Ovary (tissue), 9 donors: Measurements from ENCODE around the gene SLC9A9. TPM values are rescaled to one million over a fixed set of nuclear protein-coding genes. Genes with fewer than 3 reads are reported as not detected.
"Not testable (repeated sequence)": the region's sequence is repeated elsewhere in the genome, so short reads cannot be mapped to it uniquely, and the experiment has no call there.

ENCODE experiments used
- DNase-seq, 5 donors: peaks; one replicate each; pipeline ENCODE4 v3.0.0-alpha.2; 2019 to 2020
- H3K27ac ChIP-seq, 2 donors: fragments of 200-600 bp; one replicate each; pipeline versions ENCODE4 v1.5.1 to v1.8.0; 2019 to 2022
- H3K27me3 ChIP-seq: fragments of 200-600 bp; one replicate; pipeline ENCODE4 v1.8.0; 2022
- H3K36me3 ChIP-seq: fragments of 200-600 bp; sonication (generic); one replicate; pipeline ENCODE4 v1.5.1; 2019
- H3K4me1 ChIP-seq: one replicate; pipeline ENCODE4 v1.8.1; 2013; ENCODE audit warnings: mild to moderate bottlenecking, moderate library complexity; ENCODE audit not compliant: insufficient read depth
- H3K4me3 ChIP-seq: fragments of 200-600 bp; sonication (generic); one replicate; pipeline ENCODE4 v1.5.1; 2017
- H3K9me3 ChIP-seq, 2 donors: fragments of 200-600 bp in 1 of 2; sonication (generic) in 1 of 2; one replicate each; pipeline versions ENCODE4 v1.5.1 to v1.8.1; 2013 to 2019; ENCODE audit warnings: mild to moderate bottlenecking in 1 of 2, moderate library complexity in 1 of 2
- CTCF ChIP-seq, 3 donors: fragments of 450-650 bp in 2 of 3; fragments of 200-600 bp in 1 of 3; IDR thresholded peaks; one replicate each; pipeline versions ENCODE4 v1.5.1 to v1.8.0; 2016 to 2022; ENCODE audit warnings: antibody characterized with exemption in 3 of 3, mild to moderate bottlenecking in 1 of 3
- EP300 ChIP-seq: sonication (generic); formaldehyde crosslinking; IDR thresholded peaks from one replicate; pipeline ENCODE4 v1.6.1; 2017; ENCODE audit warnings: antibody characterized with exemption
- POLR2A ChIP-seq: fragments of 450-650 bp; IDR thresholded peaks from one replicate; pipeline ENCODE4 v1.6.1; 2017; ENCODE audit warnings: antibody characterized with exemption, mild to moderate bottlenecking, moderate library complexity
- WGBS, 3 donors: extraction: QIAGEN DNeasy Blood & Tissue Kit in 1 of 3; methylation state at CpG; one replicate each; pipeline versions ENCODE4 v1.1.5 to v1.1.7; 2013 to 2017; 5-methylcytosine and 5-hydroxymethylcytosine counted together
- intact Hi-C, 4 donors: fragments of 100-400 bp; cut with DNase I; formaldehyde crosslinking; loops; one replicate each; pipeline versions ENCODE4 v1.11.0 to v1.15.1; 2022 to 2023
- polyA plus RNA-seq, 2 donors: library from polyadenylated mRNA; stranded (reverse); fragments of 200-250 nt in 1 of 2; fragments of 350-450 nt in 1 of 2; fragmentation: Illumina TruSeq in 1 of 2; extraction: RNeasy Lipid Tissue Mini Kit (QIAGEN cat#74804) in 1 of 2; gene quantifications; one replicate each; pipeline ENCODE4 v1.2.3, GENCODE V29; 2013 to 2014
- total RNA-seq, 7 donors: library from RNA; depleted of rRNA in 2 of 7; stranded (reverse); fragments of >200 nt in 2 of 7; fragmentation: NEBNext Ultra II Directional in 3 of 7; extraction: Animal tissue kit (Norgen Biotek cat#: 25700) in 3 of 7; gene quantifications; one replicate each; pipeline versions ENCODE4 v1.1.0 to v1.2.4, GENCODE V29; 2016 to 2023
- donor health status: DM: no; HTN: no; CAD: no; lungs with moderate emphysema.
- donor health status: DM: no; HTN: no; CAD: no.
- donor health status: Bipolar disorder and iron deficiency.
- donor health status: DM: yes; HTN: yes; CAD: no.
- donor health status: DM: no; HTN: no; CAD: no.
- donor health status: DM: yes; HTN: yes; CAD: no.

Gene SLC9A9
- total and polyA plus RNA-seq, 9 donors = 7.0 to 22.7 (median 13.5) TPM

- Histone ChIP-seq H3K9me3 (no peaks in the 10 kb centered on the region), H3K4me3 (no peak overlapping the region), H3K27me3 (no peaks in the 10 kb centered on the region), H3K36me3 (no peaks in the 10 kb centered on the region), H3K4me1 (peaks cover 4% of the 10 kb centered on the region), H3K27ac (peak overlapping the region in 1 of 2 donors; percentile 44)
- intact Hi-C loops = no loop called here
- TF ChIP-seq POLR2A (no peak), EP300 (no peak), CTCF (IDR thresholded peaks at IDR 0.05) (no peak)
- WGBS, 3 donors = 6 to 8% (median 6%) methylated on average over 3 of the region's 3 CpGs
- DNase-seq = peak in 1 of 5 donors; percentile 28
These were observed 39.1 kb downstream of the SLC9A9 start for GRCh38 chr3:143809121-143809621.

GRCh38 chr3:143808030-143808429 lies 40.2 kb downstream of the SLC9A9 start:
- no peaks in the 10 kb centered on the region for H3K36me3 ChIP-seq
- WGBS, 3 donors = 30 to 35% (median 33%) methylated on average over 2 of the region's 2 CpGs
- H3K27me3 ChIP-seq = no peaks in the 10 kb centered on the region
- no peak for TF ChIP-seq POLR2A
- TF ChIP-seq CTCF (IDR thresholded peaks at IDR 0.05) = no peak
- TF ChIP-seq EP300 = no peak
- H3K4me3 ChIP-seq = no peak overlapping the region
- intact Hi-C loops = no loop called here
- no peak for DNase-seq
- H3K9me3 ChIP-seq = no peaks in the 10 kb centered on the region
- H3K27ac ChIP-seq = no peak overlapping the region
- H3K4me1 ChIP-seq = peaks cover 4% of the 10 kb centered on the region

GRCh38 chr3:143806038-143806437 lies 42.2 kb downstream of the SLC9A9 start:
- Histone ChIP-seq H3K27me3 (no peaks in the 10 kb centered on the region), H3K4me1 (peaks cover 4% of the 10 kb centered on the region), H3K9me3 (no peaks in the 10 kb centered on the region), H3K36me3 (no peaks in the 10 kb centered on the region), H3K4me3 (no peak overlapping the region), H3K27ac (no peak overlapping the region)
- no peak for DNase-seq
- TF ChIP-seq EP300 (no peak), POLR2A (no peak), CTCF (IDR thresholded peaks at IDR 0.05) (no peak)
- intact Hi-C loops = no loop called here
- WGBS, 3 donors = 80 to 91% (median 80%) methylated on average over 4 of the region's 4 CpGs

- intact Hi-C loops, H3K27me3 ChIP-seq, H3K36me3 ChIP-seq, H3K27ac ChIP-seq, H3K4me3 ChIP-seq, DNase-seq, H3K4me1 ChIP-seq, H3K9me3 ChIP-seq: not testable (repeated sequence)
- 93 to 97% (median 97%) methylated on average over 7 of the region's 7 CpGs for WGBS, 3 donors
These were observed 42.8 kb downstream of the SLC9A9 start for GRCh38 chr3:143805476-143805875.

- DNase-seq = peak in 1 of 5 donors; percentile 24
- H3K4me3 ChIP-seq, H3K9me3 ChIP-seq, H3K27ac ChIP-seq, H3K36me3 ChIP-seq, H3K4me1 ChIP-seq, intact Hi-C loops, H3K27me3 ChIP-seq: not testable (repeated sequence)
- 85 to 93% (median 92%) methylated on average over 5 of the region's 5 CpGs for WGBS, 3 donors
These were observed 47.2 kb downstream of the SLC9A9 start for GRCh38 chr3:143801046-143801445.

- WGBS, 3 donors = 95 to 96% (median 96%) methylated on average over 7 of the region's 7 CpGs
- H3K27me3 ChIP-seq, H3K4me1 ChIP-seq, H3K9me3 ChIP-seq, DNase-seq, intact Hi-C loops, H3K27ac ChIP-seq, H3K4me3 ChIP-seq, H3K36me3 ChIP-seq: not testable (repeated sequence)
These were observed 50.1 kb downstream of the SLC9A9 start for GRCh38 chr3:143798151-143798550.
